ENCODE measurements around the gene PLGLB2. TPM values are rescaled to one million over a fixed set of nuclear protein-coding genes. Genes with fewer than 3 reads are reported as not detected.

Gene PLGLB2
- total RNA-seq, 4 donors from 2014 or later, result 0.26 to 8.2 TPM; not detected in 2

Other genes starting within 250 kb of the PLGLB2 start
- 1 to 10 TPM in 2 of 4 donors, under 1 TPM in 2; 0.51 to 9.2 (median 1.5) TPM for gene RGPD2, start 77.7 kb downstream of the PLGLB2 start, total RNA-seq